Measurements from ENCODE around the gene POLD1. TPM values are rescaled to one million over a fixed set of nuclear protein-coding genes. Genes with fewer than 3 reads are reported as not detected.

POLD1 gene
- total RNA-seq, 2 donors from 2014 or later, result 106 to 127 TPM

- Histone ChIP-seq H3K36me3 (ENCODE audit: control insufficient read depth, insufficient read depth, low read length) (no peaks in the 10 kb centered on the region), H3K4me3 (ENCODE audit: low read length) (no peak overlapping the region), H3K9me3 (ENCODE audit: control insufficient read depth, low read length) (no peaks in the 10 kb centered on the region), H3K4me1 (ENCODE audit: control insufficient read depth, insufficient read depth, low read length) (no peaks in the 10 kb centered on the region), H3K27ac (ENCODE audit: low read depth, low read length) (no peak overlapping the region), H3K9ac (ENCODE audit: extremely low read depth, low read length, poor library complexity, severe bottlenecking) (no peak overlapping the region), H3K27me3 (ENCODE audit: control insufficient read depth, insufficient read depth, low read length, poor library complexity, severe bottlenecking) (no peaks in the 10 kb centered on the region)
- no peak for TF ChIP-seq CTCF (conservative IDR thresholded peaks at IDR 0.05)
- no peak overlapping the region for H3K4me3 Mint-ChIP-seq
- no peak overlapping the region for H3K27ac Mint-ChIP-seq
- H3K27me3 Mint-ChIP-seq (ENCODE audit: insufficient read depth), result peaks cover 14% of the 10 kb centered on the region
- no peaks in the 10 kb centered on the region for H3K4me1 Mint-ChIP-seq
- 80 to 89% methylated on average over 2 of the region's 2 CpGs for WGBS, 2 experiments (ENCODE audit: insufficient coverage in 1 of 2, insufficient read length in 1 of 2)
- no peaks in the 10 kb centered on the region for H3K9me3 Mint-ChIP-seq
- H3K36me3 Mint-ChIP-seq (ENCODE audit: low read depth), result no peaks in the 10 kb centered on the region
- no peak for DNase-seq
These were observed 71.8 kb downstream of the POLD1 start for GRCh38 chr19:50455992-50456391.

DNA sequence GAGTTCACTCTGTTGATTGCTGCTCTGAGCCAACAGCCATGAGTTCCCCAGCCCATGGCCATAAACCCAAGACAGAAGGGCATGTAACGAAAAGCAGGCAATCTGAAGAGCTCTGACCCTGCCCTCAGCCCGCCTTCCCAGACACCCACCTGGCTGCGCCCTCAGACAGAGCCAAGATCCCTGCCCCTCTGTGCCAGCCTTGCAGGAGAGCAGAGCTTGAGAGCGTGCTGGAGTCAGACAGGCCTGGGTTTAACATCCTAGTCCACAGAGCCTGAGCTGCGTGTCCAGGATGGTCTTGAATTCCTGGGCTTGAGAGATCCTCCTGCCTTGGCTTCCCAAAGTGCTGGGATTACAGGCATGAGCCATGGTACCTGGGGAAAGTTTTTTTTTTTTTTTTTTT, 73.2 kb downstream of the POLD1 start:
- H3K27me3 Mint-ChIP-seq (ENCODE audit: insufficient read depth), result peaks cover 14% of the 10 kb centered on the region
- Histone ChIP-seq H3K9ac (ENCODE audit: extremely low read depth, low read length, poor library complexity, severe bottlenecking) (no peak overlapping the region), H3K9me3 (ENCODE audit: control insufficient read depth, low read length) (no peaks in the 10 kb centered on the region), H3K36me3 (ENCODE audit: control insufficient read depth, insufficient read depth, low read length) (no peaks in the 10 kb centered on the region), H3K27ac (ENCODE audit: low read depth, low read length) (no peak overlapping the region), H3K4me3 (ENCODE audit: low read length) (no peak overlapping the region), H3K4me1 (ENCODE audit: control insufficient read depth, insufficient read depth, low read length) (no peaks in the 10 kb centered on the region), H3K27me3 (ENCODE audit: control insufficient read depth, insufficient read depth, low read length, poor library complexity, severe bottlenecking) (no peaks in the 10 kb centered on the region)
- no peaks in the 10 kb centered on the region for H3K4me1 Mint-ChIP-seq
- 84% methylated on average over 5 of the region's 5 CpGs for WGBS, 2 experiments (ENCODE audit: insufficient coverage in 1 of 2, insufficient read length in 1 of 2)
- TF ChIP-seq CTCF (conservative IDR thresholded peaks at IDR 0.05), result no peak
- no peak for DNase-seq
- H3K27ac Mint-ChIP-seq, result no peak overlapping the region
- H3K9me3 Mint-ChIP-seq, result no peaks in the 10 kb centered on the region
- no peaks in the 10 kb centered on the region for H3K36me3 Mint-ChIP-seq (ENCODE audit: low read depth)
- H3K4me3 Mint-ChIP-seq, result no peak overlapping the region

DNA sequence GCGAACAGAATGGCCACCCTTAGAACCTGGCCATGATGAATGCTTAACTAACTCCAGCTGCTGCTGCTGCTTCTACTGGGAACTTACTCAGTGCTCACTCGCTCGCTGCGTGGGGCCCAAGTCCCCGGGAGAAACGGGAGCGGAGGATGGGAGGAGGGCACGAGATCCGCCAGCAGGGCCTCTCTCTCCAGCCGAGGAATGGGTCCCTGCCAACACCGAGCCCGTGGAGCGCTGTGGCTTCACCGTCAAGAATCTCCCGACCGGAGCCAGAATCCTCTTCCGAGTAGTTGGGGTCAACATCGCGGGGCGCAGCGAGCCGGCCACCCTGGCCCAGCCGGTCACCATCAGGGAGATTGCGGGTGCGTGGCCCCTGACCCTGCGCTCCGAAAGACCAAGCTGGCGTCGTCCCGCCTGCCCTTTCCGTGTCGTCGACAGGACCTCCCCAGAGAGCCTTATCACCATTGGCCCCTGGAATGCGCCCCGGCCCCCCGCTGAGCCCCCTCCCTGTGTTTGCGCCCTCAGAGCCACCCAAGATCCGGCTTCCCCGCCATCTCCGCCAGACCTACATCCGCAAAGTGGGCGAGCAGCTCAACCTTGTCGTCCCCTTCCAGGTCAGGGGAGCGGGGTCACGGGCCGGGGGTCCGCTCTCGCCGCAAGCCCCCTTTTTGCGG, 74.4 kb downstream of the POLD1 start:
- peaks cover 14% of the 10 kb centered on the region for H3K27me3 Mint-ChIP-seq (ENCODE audit: insufficient read depth)
- no peak overlapping the region for H3K27ac Mint-ChIP-seq
- H3K36me3 Mint-ChIP-seq (ENCODE audit: low read depth), result no peaks in the 10 kb centered on the region
- no peak overlapping the region for H3K9ac ChIP-seq (ENCODE audit: extremely low read depth, low read length, poor library complexity, severe bottlenecking)
- no peak for DNase-seq
- no peaks in the 10 kb centered on the region for H3K27me3 ChIP-seq (ENCODE audit: control insufficient read depth, insufficient read depth, low read length, poor library complexity, severe bottlenecking)
- TF ChIP-seq CTCF (conservative IDR thresholded peaks at IDR 0.05), result no peak
- no peak overlapping the region for H3K27ac ChIP-seq (ENCODE audit: low read depth, low read length)
- H3K9me3 ChIP-seq (ENCODE audit: control insufficient read depth, low read length), result no peaks in the 10 kb centered on the region
- no peaks in the 10 kb centered on the region for H3K9me3 Mint-ChIP-seq
- WGBS, 2 experiments (ENCODE audit: insufficient coverage in 1 of 2, insufficient read length in 1 of 2), result 87 to 94% methylated on average over 18 to 50 of the region's 50 CpGs
- no peak overlapping the region for H3K4me3 ChIP-seq (ENCODE audit: low read length)
- no peaks in the 10 kb centered on the region for H3K4me1 Mint-ChIP-seq
- H3K4me1 ChIP-seq (ENCODE audit: control insufficient read depth, insufficient read depth, low read length), result no peaks in the 10 kb centered on the region
- no peaks in the 10 kb centered on the region for H3K36me3 ChIP-seq (ENCODE audit: control insufficient read depth, insufficient read depth, low read length)
- H3K4me3 Mint-ChIP-seq, result no peak overlapping the region
